ENCODE results near the gene LRMDA. TPM values are rescaled to one million over a fixed set of nuclear protein-coding genes. Genes with fewer than 3 reads are reported as not detected.

LRMDA gene
- polyA plus RNA-seq, 2 of the 4 experiments (the other 2 are of a cell fraction), result 4.6 to 5.2 TPM

DNA sequence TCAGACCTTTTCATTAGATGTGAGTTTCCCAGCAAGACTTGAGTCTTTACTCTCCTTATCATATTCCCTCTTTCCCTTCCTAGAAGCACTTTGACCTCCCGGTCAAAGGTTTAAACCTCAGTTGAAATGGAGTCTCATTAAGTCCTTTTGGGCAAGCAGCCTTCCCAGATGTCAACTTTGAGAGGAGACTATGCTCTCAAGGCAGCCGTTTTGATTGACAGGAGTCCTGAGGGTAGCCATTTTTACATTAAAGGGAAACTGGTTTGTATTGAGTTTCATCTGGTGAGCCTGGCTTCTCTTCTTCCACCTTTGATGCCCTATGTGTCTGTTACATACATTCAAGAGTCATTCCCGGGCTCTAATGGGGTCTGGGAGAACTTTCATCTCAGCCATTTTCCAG lies 685.1 kb downstream of the LRMDA start:
- Histone ChIP-seq H3K9me3 (no peaks in the 10 kb centered on the region), H3K27ac (no peak overlapping the region), H3K4me2 (no peak overlapping the region), H3K4me3 (no peak overlapping the region), H3K4me1 (no peaks in the 10 kb centered on the region)
- WGBS (ENCODE audit: missing lambda C conversion rate), result 22% methylated on average over 3 of the region's 3 CpGs
- TF ChIP-seq CHD2 (IDR thresholded peaks at IDR 0.05; ENCODE audit: low read length, partially characterized antibody) (no peak), MAZ (IDR thresholded peaks at IDR 0.05; ENCODE audit: borderline replicate concordance, low read depth, low read length) (no peak)
- TF ChIP-seq, protein P1, sequence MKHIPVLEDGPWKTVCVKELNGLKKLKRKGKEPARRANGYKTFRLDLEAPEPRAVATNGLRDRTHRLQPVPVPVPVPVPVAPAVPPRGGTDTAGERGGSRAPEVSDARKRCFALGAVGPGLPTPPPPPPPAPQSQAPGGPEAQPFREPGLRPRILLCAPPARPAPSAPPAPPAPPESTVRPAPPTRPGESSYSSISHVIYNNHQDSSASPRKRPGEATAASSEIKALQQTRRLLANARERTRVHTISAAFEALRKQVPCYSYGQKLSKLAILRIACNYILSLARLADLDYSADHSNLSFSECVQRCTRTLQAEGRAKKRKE (CRISPR knock-in tag; IDR thresholded peaks at IDR 0.05; ENCODE audit: low read depth), result no peak
- DNase-seq (ENCODE audit: low read depth in 1 of 2, low spot score in 1 of 2) (no peak), FAIRE-seq (no peak), ATAC-seq (no peak)
- CTCF ChIA-PET, result no interaction called here
- POLR2A ChIA-PET, result no interaction called here

DNA sequence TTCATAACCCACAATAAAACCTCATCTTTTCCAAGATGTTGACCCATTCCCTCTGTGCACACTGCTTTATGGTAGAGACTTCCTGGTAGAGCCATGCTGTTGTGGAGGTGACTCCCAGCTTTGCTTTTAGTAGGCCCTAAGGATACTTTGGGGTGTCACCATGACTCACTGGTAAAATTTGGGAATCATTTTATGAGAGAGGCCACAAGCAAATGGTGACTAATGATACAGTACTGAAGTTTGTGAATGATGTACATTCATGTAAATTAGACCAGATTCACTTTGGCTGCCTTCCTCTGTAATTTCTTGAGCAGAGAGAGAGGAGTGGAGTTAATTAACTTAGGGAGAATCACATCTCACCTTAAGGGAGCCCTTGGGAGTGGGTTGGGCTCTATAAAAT lies 686.5 kb downstream of the LRMDA start:
- H3K4me2 ChIP-seq, result no peak overlapping the region
- H3K9me3 ChIP-seq, result no peaks in the 10 kb centered on the region
- ChIA-PET POLR2A (no interaction called here), CTCF (no interaction called here)
- TF ChIP-seq, protein P2, sequence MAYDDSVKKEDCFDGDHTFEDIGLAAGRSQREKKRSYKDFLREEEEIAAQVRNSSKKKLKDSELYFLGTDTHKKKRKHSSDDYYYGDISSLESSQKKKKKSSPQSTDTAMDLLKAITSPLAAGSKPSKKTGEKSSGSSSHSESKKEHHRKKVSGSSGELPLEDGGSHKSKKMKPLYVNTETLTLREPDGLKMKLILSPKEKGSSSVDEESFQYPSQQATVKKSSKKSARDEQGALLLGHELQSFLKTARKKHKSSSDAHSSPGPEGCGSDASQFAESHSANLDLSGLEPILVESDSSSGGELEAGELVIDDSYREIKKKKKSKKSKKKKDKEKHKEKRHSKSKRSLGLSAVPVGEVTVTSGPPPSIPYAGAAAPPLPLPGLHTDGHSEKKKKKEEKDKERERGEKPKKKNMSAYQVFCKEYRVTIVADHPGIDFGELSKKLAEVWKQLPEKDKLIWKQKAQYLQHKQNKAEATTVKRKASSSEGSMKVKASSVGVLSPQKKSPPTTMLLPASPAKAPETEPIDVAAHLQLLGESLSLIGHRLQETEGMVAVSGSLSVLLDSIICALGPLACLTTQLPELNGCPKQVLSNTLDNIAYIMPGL (CRISPR knock-in tag; IDR thresholded peaks at IDR 0.05; ENCODE audit: borderline replicate concordance), result no peak
- TF ChIP-seq, protein P3, sequence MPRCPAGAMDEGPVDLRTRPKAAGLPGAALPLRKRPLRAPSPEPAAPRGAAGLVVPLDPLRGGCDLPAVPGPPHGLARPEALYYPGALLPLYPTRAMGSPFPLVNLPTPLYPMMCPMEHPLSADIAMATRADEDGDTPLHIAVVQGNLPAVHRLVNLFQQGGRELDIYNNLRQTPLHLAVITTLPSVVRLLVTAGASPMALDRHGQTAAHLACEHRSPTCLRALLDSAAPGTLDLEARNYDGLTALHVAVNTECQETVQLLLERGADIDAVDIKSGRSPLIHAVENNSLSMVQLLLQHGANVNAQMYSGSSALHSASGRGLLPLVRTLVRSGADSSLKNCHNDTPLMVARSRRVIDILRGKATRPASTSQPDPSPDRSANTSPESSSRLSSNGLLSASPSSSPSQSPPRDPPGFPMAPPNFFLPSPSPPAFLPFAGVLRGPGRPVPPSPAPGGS (IDR thresholded peaks at IDR 0.05), result no peak
- TF ChIP-seq FOSL2 (IDR thresholded peaks at IDR 0.05) (no peak), FOSL2 (CRISPR knock-in tag; IDR thresholded peaks at IDR 0.05) (no peak), ZFP36 (IDR thresholded peaks at IDR 0.05; ENCODE audit: borderline replicate concordance, partially characterized antibody) (no peak), CEBPB (IDR thresholded peaks at IDR 0.05) (no peak), TP53 (CRISPR knock-in tag; IDR thresholded peaks at IDR 0.05) (no peak)
- DNase-seq (ENCODE audit: low read depth in 1 of 2, low spot score in 1 of 2) (no peak), FAIRE-seq (no peak), ATAC-seq (no peak)
- no peak overlapping the region for H3K4me3 ChIP-seq
- H3K27ac ChIP-seq, result no peak overlapping the region
- no peaks in the 10 kb centered on the region for H3K4me1 ChIP-seq

DNA sequence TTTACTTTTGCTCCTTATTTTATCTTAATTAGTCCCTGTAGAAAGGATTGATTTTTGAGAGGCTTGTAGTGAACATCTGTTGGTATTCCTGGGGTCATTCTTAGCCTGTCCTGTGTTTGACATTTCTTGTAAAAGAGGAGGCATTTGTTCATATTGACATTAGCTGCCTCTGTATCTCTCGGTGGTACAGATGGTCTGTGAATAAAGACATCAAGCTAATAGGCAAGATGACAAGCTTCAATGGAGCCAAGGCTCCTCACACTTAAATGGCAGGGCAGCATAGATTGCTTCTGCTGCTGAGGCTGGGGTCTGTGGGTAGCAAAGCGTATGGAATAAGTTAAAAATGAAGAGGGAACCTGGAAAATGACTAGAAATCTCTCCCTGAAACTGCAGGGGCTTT lies 687.6 kb downstream of the LRMDA start:
- TF ChIP-seq CBX2 (IDR thresholded peaks at IDR 0.05; ENCODE audit: borderline replicate concordance, low read depth) (no peak), NPAS2 (CRISPR knock-in tag; IDR thresholded peaks at IDR 0.05; ENCODE audit: borderline replicate concordance) (no peak), KDM1A (IDR thresholded peaks at IDR 0.05; ENCODE audit: low read depth) (no peak), SMC3 (IDR thresholded peaks at IDR 0.05) (no peak), NR3C1 (IDR thresholded peaks at IDR 0.05) (no peak), NFE2L2 (conservative IDR thresholded peaks at IDR 0.05; ENCODE audit: low read length) (no peak)
- TF ChIP-seq, protein P4, sequence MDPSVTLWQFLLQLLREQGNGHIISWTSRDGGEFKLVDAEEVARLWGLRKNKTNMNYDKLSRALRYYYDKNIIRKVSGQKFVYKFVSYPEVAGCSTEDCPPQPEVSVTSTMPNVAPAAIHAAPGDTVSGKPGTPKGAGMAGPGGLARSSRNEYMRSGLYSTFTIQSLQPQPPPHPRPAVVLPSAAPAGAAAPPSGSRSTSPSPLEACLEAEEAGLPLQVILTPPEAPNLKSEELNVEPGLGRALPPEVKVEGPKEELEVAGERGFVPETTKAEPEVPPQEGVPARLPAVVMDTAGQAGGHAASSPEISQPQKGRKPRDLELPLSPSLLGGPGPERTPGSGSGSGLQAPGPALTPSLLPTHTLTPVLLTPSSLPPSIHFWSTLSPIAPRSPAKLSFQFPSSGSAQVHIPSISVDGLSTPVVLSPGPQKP (IDR thresholded peaks at IDR 0.05; ENCODE audit: low read depth, low read length), result no peak
- TF ChIP-seq, protein P5, sequence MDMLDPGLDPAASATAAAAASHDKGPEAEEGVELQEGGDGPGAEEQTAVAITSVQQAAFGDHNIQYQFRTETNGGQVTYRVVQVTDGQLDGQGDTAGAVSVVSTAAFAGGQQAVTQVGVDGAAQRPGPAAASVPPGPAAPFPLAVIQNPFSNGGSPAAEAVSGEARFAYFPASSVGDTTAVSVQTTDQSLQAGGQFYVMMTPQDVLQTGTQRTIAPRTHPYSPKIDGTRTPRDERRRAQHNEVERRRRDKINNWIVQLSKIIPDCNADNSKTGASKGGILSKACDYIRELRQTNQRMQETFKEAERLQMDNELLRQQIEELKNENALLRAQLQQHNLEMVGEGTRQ (IDR thresholded peaks at IDR 0.05), result no peak
- ATAC-seq, result no peak
- WGBS (ENCODE audit: missing lambda C conversion rate), result 32% methylated on average over 2 of the region's 2 CpGs
- H3K27ac ChIP-seq, result no peak overlapping the region
- no peaks in the 10 kb centered on the region for H3K9me3 ChIP-seq
- no peak overlapping the region for H3K4me2 ChIP-seq
- H3K4me3 ChIP-seq, result no peak overlapping the region
- FAIRE-seq, result no peak
- no peaks in the 10 kb centered on the region for H3K4me1 ChIP-seq
- POLR2A ChIA-PET, result no interaction called here
- no peak for DNase-seq (ENCODE audit: low read depth in 1 of 2, low spot score in 1 of 2)
- CTCF ChIA-PET, result interaction anchor here (1.2 kb wide), 1 partner anchor 82 kb away, joined by 3 read pairs; no protein-coding TSS in a partner anchor

All from A549 (cell line).